ENCODE measurements around the gene ZNF408. TPM values are rescaled to one million over a fixed set of nuclear protein-coding genes. Genes with fewer than 3 reads are reported as not detected.

Gene ZNF408
- total and polyA plus RNA-seq, 2 of the 13 experiments (the other 11 are each of a cell fraction or from before 2014, with no cell fraction given), result 11.2 to 12.5 TPM

DNA sequence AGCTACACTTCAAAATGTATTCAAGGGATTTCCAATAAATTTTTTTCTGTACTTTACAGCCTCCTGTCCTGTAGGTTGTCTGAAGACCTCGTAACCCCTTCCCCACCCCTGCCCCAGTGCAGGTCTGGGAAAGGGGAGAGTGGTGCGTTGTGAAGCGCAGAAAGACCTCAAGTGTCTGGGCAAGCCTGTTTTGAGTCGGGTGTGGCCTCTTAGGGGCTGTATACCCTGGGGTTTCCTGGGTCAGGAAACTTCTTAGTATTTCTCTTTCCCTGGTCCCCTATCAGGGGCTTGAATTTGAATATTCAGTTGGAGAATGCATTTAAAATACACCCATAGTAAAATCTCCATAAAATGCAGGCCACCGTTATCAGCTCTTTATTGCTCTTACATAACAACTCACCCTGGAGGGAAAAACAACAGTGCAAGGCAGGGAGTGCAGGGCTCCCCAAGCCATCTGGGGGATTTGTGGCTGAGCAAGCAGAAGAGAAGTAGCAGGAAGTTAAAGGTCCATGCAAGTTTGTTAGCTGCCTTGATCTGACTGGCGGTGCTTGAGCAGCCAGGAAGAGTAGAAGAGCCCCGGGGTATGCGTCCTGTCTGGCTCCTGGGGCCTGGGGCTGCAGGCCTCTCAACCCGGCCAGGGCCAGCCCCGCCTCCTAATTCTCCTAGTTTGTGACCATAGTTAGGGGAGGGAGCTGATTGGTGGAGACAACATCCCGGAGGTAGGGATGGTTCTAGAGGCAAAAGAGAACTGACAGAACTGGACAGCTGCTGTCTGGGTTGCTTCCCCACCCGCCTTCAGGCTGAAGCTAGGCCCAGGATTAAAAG lies 26.2 kb upstream of the ZNF408 start (continued):
- TF ChIP-seq, protein P1, sequence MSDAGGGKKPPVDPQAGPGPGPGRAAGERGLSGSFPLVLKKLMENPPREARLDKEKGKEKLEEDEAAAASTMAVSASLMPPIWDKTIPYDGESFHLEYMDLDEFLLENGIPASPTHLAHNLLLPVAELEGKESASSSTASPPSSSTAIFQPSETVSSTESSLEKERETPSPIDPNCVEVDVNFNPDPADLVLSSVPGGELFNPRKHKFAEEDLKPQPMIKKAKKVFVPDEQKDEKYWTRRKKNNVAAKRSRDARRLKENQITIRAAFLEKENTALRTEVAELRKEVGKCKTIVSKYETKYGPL (CRISPR knock-in tag; IDR thresholded peaks at IDR 0.05), result peak; percentile 67; the same call in 1 of the 2 replicates
- peak; percentile 7; the same call in 1 of the 2 replicates for TF ChIP-seq ZFY (CRISPR knock-in tag; IDR thresholded peaks at IDR 0.05)
- TF ChIP-seq RBM22 (optimal IDR thresholded peaks at IDR 0.05; ENCODE audit: low read length), result peak; percentile 22
- TF ChIP-seq ETV5 (CRISPR knock-in tag; IDR thresholded peaks at IDR 0.05; ENCODE audit: borderline replicate concordance), result 0 out of 2 replicates have a peak, but pooled peaks have one; percentile 17
- 0 out of 2 replicates have a peak, but pooled peaks have one; percentile 22 for TF ChIP-seq ZSCAN31 (CRISPR knock-in tag; IDR thresholded peaks at IDR 0.05; ENCODE audit: low read depth)
- TF ChIP-seq ZNF383 (CRISPR knock-in tag; IDR thresholded peaks at IDR 0.05; ENCODE audit: borderline replicate concordance), result no peak
- TF ChIP-seq, protein P2, sequence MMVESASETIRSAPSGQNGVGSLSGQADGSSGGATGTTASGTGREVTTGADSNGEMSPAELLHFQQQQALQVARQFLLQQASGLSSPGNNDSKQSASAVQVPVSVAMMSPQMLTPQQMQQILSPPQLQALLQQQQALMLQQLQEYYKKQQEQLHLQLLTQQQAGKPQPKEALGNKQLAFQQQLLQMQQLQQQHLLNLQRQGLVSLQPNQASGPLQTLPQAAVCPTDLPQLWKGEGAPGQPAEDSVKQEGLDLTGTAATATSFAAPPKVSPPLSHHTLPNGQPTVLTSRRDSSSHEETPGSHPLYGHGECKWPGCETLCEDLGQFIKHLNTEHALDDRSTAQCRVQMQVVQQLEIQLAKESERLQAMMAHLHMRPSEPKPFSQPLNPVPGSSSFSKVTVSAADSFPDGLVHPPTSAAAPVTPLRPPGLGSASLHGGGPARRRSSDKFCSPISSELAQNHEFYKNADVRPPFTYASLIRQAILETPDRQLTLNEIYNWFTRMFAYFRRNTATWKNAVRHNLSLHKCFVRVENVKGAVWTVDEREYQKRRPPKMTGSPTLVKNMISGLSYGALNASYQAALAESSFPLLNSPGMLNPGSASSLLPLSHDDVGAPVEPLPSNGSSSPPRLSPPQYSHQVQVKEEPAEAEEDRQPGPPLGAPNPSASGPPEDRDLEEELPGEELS (CRISPR knock-in tag; IDR thresholded peaks at IDR 0.05), result 0 out of 2 replicates have a peak, but pooled peaks have one; percentile 10
- TF ChIP-seq ATF7-NPFF (CRISPR knock-in tag; IDR thresholded peaks at IDR 0.05; ENCODE audit: low read depth), result 0 out of 2 replicates have a peak, but pooled peaks have one; percentile 16
- TF ChIP-seq NFYC (CRISPR knock-in tag; IDR thresholded peaks at IDR 0.05), result peak; percentile 29; the same call in 1 of the 2 replicates
- TF ChIP-seq ZNF83 (CRISPR knock-in tag; IDR thresholded peaks at IDR 0.05; ENCODE audit: borderline replicate concordance), result no peak
- peak; percentile 30 for TF ChIP-seq AGO2 (optimal IDR thresholded peaks at IDR 0.05; ENCODE audit: low read depth, low read length)
- TF ChIP-seq KDM2A (CRISPR knock-in tag; IDR thresholded peaks at IDR 0.05; ENCODE audit: borderline replicate concordance, low read depth), result peak; percentile 72; the same call in 1 of the 2 replicates
